Stimulated activated CD8-positive, alpha-beta memory T cell treated with anti-CD3 and anti-CD28 coated beads, Interleukin-12 subunit alpha, Interleukin-12 subunit beta, amount 100 ng/mL, for 4 hours (primary cell): ENCODE data around the gene LAIR2.

Experiments
- DNase-seq: peaks from one replicate; pipeline ENCODE4 v3.0.0-alpha.2; 2020; ENCODE audit warnings: low read depth

The LAIR2 gene

DNA sequence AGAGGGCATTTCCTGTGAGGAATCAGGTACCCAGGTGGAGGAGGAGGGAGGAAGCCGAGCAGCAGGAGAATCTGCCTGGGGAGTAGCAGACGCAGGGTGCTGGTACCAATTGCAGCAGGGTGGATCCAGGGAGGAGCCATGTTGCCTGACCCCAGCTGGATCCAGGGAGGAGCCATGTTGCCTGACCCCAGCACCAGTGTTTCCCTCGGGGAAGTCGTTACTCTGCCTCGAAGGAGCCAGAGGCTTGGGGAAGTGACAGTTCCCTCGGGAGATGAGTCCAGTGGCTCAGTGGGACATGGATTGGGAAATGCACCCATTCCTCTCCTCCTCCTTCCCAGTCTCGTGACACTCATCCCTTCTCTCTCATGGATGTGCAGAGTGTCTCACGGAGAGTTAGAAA is 31.5 kb downstream of the LAIR2 start:
- DNase-seq = no peak

DNA sequence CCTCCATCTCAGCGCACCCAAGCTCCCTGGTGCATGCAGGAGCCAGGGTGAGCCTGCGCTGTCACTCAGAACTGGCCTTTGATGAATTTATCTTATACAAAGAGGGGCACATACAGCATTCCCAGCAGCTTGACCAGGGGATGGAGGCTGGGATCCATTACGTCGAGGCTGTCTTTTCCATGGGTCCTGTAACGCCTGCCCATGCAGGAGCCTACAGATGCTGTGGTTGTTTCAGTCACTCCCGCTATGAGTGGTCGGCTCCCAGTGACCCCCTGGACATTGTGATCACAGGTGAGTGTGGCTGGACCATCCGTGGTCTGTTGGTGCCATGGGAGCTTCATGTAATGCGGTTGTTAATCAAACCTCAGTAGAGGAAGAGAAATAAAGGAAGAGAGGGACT is 33.0 kb downstream of the LAIR2 start:
- DNase-seq = no peak

DNA sequence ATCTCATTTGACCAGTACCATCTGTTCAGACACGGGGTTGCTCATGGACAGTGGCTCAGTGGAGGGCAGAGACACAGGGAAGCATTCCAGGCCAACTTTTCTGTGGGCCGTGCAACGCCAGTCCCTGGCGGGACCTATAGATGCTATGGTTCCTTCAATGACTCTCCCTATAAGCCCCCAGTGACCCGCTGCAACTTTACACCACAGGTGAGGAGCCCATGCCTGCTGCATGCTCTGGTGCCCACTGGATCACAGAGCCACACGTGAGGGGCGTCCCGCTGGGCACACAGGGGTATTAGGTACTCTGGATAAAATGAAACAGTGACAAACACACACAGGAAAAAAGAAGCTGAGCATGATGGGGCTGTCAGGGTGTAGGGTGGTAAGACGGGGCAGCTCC is 34.3 kb downstream of the LAIR2 start:
- DNase-seq = no peak

DNA sequence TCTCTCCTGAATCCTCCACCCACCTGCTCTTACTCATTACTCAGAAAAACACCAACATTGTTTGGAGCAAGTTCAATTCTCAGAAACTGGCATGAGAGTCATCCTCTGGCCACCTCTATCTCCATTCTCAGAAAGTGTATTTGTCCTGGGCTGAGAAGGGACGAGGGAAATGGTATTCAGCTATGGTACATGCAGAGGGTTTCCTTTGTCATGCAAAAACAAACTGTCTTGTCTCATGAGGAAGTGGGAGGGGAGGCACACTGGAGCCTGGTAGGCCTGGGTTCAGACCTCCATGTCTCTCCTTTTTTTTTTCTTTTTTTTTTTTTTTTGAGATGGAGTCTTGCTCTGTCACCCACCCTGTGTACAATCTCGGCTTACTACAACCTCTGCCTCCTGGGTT is 39.1 kb downstream of the LAIR2 start:
- no peak for DNase-seq

DNA sequence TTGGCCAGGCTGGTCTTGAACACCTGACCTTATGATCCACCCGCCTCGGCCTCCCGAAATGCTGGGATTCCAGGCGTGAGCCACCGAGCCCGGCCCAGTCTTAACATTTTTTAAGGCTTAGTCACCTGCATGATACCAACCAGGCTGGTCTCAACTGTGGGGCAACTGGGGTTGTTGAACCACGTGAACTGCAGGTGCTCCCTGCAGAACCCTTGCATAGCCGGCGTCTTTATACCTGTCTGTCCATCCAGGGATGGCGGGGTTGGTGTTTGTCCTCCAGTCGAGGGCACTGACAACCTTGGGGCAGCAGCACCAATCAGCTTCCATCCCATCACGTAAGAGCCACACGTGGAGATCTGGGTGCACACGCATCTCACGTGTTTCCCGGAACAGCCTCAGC is 46.2 kb downstream of the LAIR2 start:
- no peak for DNase-seq

DNA sequence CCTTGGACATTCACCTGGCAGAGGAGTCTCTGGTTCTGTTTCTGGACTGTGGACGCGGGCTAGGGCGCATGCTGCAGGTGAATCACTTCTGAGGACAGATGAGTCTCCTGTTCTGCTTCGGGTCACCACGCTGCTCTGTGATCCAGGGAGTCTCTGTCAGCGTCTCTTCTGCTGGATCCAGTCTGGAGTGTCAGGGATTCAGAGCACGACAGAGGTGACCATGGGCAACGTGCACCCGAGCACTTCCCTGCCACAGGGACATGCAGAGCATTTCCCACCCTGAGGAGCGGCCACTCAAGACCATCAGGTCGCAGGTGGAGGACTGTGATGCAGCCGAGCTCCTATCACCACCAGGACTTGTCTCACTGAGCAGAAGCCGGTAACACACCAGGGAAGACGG is 46.6 kb downstream of the LAIR2 start:
- DNase-seq = no peak

DNA sequence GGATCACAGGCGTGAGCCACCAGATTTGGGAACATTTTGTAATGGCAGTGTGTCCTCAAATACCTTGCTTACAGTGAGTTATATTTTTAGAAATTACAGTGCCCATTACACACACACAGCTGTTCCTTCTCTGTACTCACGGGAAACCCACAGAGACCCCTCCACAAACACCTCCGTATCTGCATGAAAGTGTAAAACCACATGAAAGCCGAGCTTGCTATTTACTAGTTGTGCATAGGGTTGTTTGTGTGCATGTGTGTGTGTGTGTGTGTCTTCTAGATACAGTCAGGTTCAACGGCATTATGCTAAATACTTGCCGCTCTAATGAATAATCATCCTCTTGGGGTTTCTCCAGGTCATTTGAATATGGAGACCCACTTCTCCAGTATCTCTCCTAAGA is 48.7 kb downstream of the LAIR2 start:
- no peak for DNase-seq

DNA sequence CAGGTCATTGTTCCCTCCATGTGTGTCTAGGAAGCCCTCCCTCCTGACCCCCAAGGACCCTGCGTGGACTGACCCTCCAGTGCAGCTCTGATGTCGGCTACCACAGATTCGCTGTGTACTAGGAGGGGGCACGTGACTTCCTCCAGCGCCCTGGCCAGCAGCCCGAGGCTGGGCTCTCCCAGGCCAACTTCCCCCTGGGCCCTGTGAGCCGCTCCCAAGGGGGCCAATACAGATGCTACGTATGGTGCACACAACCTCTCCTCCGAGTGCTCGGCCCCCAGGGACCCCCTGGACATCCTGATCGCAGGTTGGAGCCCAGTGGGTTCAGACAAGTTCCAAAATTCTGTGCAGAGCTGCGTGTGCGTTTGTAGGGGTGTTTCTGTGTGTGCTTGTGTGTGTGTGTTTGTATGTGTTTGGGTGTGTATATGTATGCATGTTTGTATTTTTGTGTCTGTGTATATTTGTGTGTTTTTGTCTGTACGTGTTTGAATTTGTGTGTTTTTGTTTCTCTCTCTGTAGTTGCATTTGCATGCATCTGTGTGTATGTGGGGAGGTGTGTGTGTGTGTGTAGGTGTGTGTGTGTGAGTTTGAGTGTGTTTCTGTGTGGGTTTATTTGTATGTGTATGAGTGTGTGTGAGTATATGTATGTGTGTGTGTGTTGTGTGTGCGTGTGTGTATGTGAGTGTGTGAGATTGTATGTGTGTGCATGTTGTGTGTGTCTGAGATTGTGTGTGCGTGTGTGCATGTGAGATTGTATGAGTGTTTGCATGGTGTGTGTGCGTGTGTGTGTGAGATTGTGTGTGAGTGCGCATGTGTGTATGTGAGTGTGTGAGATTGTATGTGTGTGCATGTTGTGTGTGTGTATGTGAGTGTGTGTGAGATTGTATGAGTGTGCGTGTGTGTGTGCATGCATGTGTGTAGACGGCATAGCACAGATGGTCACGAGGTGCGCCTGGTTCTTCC is 49.6 kb downstream of the LAIR2 start:
- DNase-seq = no peak

DNA sequence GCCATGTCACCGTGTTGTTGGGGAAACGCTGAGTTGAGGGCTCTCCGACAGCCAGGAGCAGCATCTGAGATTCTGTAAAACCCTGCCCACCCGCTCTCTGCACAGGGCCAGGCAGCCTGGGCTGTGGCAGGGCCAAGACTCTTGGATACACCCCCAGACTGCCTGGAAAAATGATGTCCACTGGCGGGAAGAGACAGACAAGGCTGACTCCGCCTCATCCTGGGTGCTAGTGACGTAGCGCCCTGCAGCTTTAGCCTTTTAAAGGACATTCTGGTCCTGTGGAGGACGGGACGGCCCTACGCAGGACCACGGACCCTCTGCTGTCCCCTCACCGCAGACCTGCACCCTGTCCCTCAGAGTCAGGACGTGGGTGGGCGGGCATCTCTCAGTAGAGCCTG is 50.3 kb downstream of the LAIR2 start:
- no peak for DNase-seq

DNA sequence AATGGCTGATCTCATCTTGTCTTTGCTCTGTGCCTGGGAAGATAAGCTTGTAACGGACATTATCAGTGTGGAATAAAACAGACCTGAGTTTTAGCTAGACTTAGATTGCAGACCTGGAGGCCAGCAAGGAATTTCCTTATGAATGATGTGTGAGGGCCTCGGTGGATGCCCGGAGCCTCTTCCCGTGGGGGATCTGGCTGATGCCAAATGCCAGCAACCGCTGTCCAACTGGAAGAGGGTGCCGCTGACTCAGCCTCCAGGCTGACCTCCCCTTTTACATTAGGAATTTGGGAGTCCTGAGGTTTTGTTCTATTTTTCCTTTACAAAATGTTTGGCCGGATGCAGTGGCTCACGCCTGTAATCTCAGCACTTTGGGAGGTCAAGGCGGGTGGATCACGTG is 51.4 kb downstream of the LAIR2 start:
- no peak for DNase-seq

DNA sequence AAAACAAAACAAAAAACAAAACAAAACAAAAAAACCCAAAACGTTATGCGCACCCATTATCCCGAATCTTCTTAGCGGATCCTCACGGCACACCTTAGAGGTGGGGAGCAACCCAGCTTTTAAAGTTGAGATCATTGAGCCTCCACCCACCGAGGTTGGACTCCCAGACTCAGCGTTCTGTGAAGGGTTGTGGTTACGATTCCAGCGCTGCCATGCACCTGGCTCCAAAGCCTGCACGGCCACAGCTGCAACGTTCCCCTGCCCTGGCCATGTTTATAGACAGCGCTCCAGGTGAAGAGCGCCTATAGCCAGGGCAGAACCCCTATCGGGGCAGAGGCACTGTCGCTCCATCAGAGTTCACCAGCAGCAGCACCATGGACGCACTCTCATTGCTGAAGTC is 52.3 kb downstream of the LAIR2 start:
- DNase-seq = no peak

DNA sequence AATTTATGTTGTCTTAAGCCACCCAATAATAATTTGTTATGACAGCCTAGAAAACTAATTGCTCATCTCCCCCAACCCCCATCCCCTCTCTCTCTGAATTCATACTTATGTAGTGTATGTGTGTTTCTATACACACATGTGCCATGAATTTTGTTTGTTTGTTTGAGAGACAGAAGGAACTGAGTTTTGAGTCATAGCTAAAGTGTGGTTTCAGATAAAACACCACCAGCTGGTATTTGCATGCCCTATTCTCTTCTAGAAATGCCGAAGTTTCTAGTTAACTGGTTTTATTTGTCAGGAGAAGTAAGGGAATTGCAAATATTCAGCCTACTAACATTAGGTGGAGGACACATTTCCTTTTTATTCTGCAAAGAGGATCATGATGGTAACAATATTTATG is 53.6 kb downstream of the LAIR2 start:
- no peak for DNase-seq

DNA sequence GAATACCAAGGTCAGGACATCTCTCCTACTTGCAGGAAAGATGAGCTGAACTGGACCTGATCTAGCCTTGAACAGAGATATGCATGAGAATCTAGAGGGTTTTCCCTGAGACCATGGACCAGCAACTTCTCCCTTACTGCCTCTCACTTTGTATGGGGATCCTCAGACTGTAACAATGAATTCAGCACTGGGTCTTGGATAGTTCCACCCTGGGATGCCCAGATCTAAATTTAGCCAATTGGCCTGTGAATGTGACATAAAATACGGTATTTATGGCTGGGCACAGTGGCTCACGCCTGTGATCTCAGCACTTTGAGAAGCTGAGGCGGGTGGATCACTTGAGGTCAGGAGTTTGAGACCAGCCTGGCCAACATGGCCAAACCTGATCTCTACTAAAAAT is 55.7 kb downstream of the LAIR2 start:
- DNase-seq = no peak
